ENCODE data around the gene GPD1. TPM values are rescaled to one million over a fixed set of nuclear protein-coding genes. Genes with fewer than 3 reads are reported as not detected.
A peak's percentile ranks its signal among the peaks of the same experiment; 100 is the strongest.
"Not testable (repeated sequence)": the region's sequence is repeated elsewhere in the genome, so short reads cannot be mapped to it uniquely, and the experiment has no call there.

GPD1 gene
- total RNA-seq, 4 donors from 2014 or later: 188 to 829 (median 253) TPM

- H3K27ac ChIP-seq: peak overlapping the region; percentile 36 to 74 (median 54)
- no peak for DNase-seq (ENCODE audit: low spot score in 2 of 2)
- H3K4me1 ChIP-seq: peaks cover 0 to 30% (median 8%) of the 10 kb centered on the region in 4 donors
- WGBS, 2 donors: 54 to 63% methylated on average over 18 to 29 of the region's 46 CpGs
- no peaks in the 10 kb centered on the region for H3K27me3 ChIP-seq
- TF ChIP-seq EP300 (IDR thresholded peaks at IDR 0.05): peak in 1 of 2 donors; percentile 64
- no peak for TF ChIP-seq CTCF (IDR thresholded peaks at IDR 0.05)
- no peak for TF ChIP-seq POLR2A (IDR thresholded peaks at IDR 0.05)
- no peak overlapping the region for H3K4me3 ChIP-seq
- H3K36me3 ChIP-seq: no peaks in the 10 kb centered on the region
- no peaks in the 10 kb centered on the region for H3K9me3 ChIP-seq
These were observed 22.6 kb upstream of the GPD1 start for GRCh38 chr12:50081096-50081808.

GRCh38 chr12:50082644-50083043 is 21.2 kb upstream of the GPD1 start:
- H3K9me3 ChIP-seq: no peaks in the 10 kb centered on the region
- H3K4me3 ChIP-seq: no peak overlapping the region
- H3K36me3 ChIP-seq: peaks cover 0 to 13% (median 0%) of the 10 kb centered on the region in 3 donors
- peak overlapping the region in 3 of 4 donors; percentile 54 to 97 (median 74) for H3K27ac ChIP-seq
- no peak for DNase-seq (ENCODE audit: low spot score in 2 of 2)
- TF ChIP-seq CTCF (IDR thresholded peaks at IDR 0.05): no peak
- no peak for TF ChIP-seq EP300 (IDR thresholded peaks at IDR 0.05)
- no peak for TF ChIP-seq POLR2A (IDR thresholded peaks at IDR 0.05)
- 65 to 68% methylated on average over 7 of the region's 7 CpGs for WGBS, 2 donors
- peaks cover 0 to 43% (median 8%) of the 10 kb centered on the region in 4 donors for H3K4me1 ChIP-seq
- H3K27me3 ChIP-seq: no peaks in the 10 kb centered on the region

- Histone ChIP-seq H3K4me3 (no peak overlapping the region), H3K36me3 (peaks cover 0 to 19% (median 0%) of the 10 kb centered on the region in 3 donors), H3K9me3 (no peaks in the 10 kb centered on the region), H3K27me3 (no peaks in the 10 kb centered on the region), H3K27ac (peak overlapping the region in 3 of 4 donors; percentile 43 to 97 (median 74)), H3K4me1 (peaks cover 0 to 50% (median 8%) of the 10 kb centered on the region in 4 donors)
- no peak for DNase-seq (ENCODE audit: low spot score in 2 of 2)
- no peak for TF ChIP-seq EP300 (IDR thresholded peaks at IDR 0.05)
- no peak for TF ChIP-seq CTCF (IDR thresholded peaks at IDR 0.05)
- no peak for TF ChIP-seq POLR2A (IDR thresholded peaks at IDR 0.05)
- WGBS, 2 donors: 80 to 89% methylated on average over 1 of the region's 1 CpG
These were observed 20.5 kb upstream of the GPD1 start for GRCh38 chr12:50083301-50083700.

- not testable (repeated sequence) for H3K27me3 ChIP-seq; H3K9me3 ChIP-seq; DNase-seq (ENCODE audit: low spot score in 2 of 2)
- peak overlapping the region; percentile 71 to 93 (median 80) for H3K4me3 ChIP-seq
- H3K36me3 ChIP-seq: peaks cover 0 to 30% (median 2%) of the 10 kb centered on the region in 3 donors
- peak overlapping the region; percentile 92 to 97 (median 96) for H3K27ac ChIP-seq
- H3K4me1 ChIP-seq: peaks cover 0 to 57% (median 8%) of the 10 kb centered on the region in 4 donors
- 41 to 43% methylated on average over 7 of the region's 7 CpGs for WGBS, 2 donors
These were observed 19.4 kb upstream of the GPD1 start for GRCh38 chr12:50084409-50084774.

- Histone ChIP-seq H3K4me3 (peak within 1 kb of the TSS; percentile 71 to 93 (median 80)), H3K4me1 (peaks cover 0 to 57% (median 8%) of the 10 kb centered on the region in 4 donors), H3K36me3 (peaks cover 0 to 36% (median 8%) of the 10 kb centered on the region in 3 donors), H3K27ac (peak within 1 kb of the TSS; percentile 92 to 97 (median 96)), H3K9me3 (no peaks in the 10 kb centered on the region), H3K27me3 (no peaks in the 10 kb centered on the region)
- WGBS, 2 donors: 0% methylated on average over 31 to 54 of the region's 69 CpGs
- peak; percentile 80 to 83 for DNase-seq (ENCODE audit: low spot score in 2 of 2)
- TF ChIP-seq CTCF (IDR thresholded peaks at IDR 0.05) (peak in 4 of 5 experiments; percentile 29 to 64 (median 51)), POLR2A (IDR thresholded peaks at IDR 0.05) (peak in 1 of 2 donors; percentile 47), EP300 (IDR thresholded peaks at IDR 0.05) (peak; percentile 63 to 68)
These were observed 18.8 kb upstream of the GPD1 start, which contains the start of gene SMARCD1 for GRCh38 chr12:50084775-50085614. TSS of gene SMARCD1 (plus strand) at chr12:50085342. CDS start at chr12:50085370, 28 bp downstream.

All from tibial nerve (tissue), 4 donors.